SJCRH30 (cell line): ENCODE results near the gene ACTN1. TPM values are rescaled to one million over a fixed set of nuclear protein-coding genes. Genes with fewer than 3 reads are reported as not detected.
A peak's percentile ranks its signal among the peaks of the same experiment; 100 is the strongest.

Source experiments
- DNase-seq, 2 experiments: peaks; one replicate each; pipeline ENCODE4 v3.0.0-alpha.2; 2015 to 2020
- H3K27ac ChIP-seq: fragments of 250-450 bp; sonication (Bioruptor Pico); 2 replicates; pipeline ENCODE4 v1.5.1; 2020; ENCODE audit warnings: mild to moderate bottlenecking, moderate library complexity
- H3K27me3 ChIP-seq: fragments of 250-450 bp; sonication (Bioruptor Pico); 2 replicates; pipeline ENCODE4 v1.5.1; 2020; ENCODE audit warnings: mild to moderate bottlenecking, moderate library complexity
- H3K36me3 ChIP-seq: fragments of 250-450 bp; sonication (Bioruptor Pico); 2 replicates; pipeline ENCODE4 v1.5.1; 2020; ENCODE audit warnings: mild to moderate bottlenecking, moderate library complexity
- H3K4me1 ChIP-seq: fragments of 250-450 bp; sonication (Bioruptor Pico); 2 replicates; pipeline ENCODE4 v1.5.1; 2020; ENCODE audit warnings: mild to moderate bottlenecking, moderate library complexity
- H3K4me3 ChIP-seq: fragments of 250-450 bp; sonication (Bioruptor Pico); 2 replicates; pipeline ENCODE4 v1.5.1; 2020; ENCODE audit warnings: mild to moderate bottlenecking, moderate library complexity
- H3K9me3 ChIP-seq: fragments of 250-450 bp; sonication (Bioruptor Pico); replicated peaks from 2 replicates; pipeline ENCODE4 v1.5.1; 2020; ENCODE audit warnings: mild to moderate bottlenecking, moderate library complexity
- total RNA-seq: library from RNA; depleted of rRNA; stranded (reverse); fragments of >200 nt; shearing (Covaris generic); gene quantifications from 2 replicates; pipeline ENCODE4 v1.2.3, GENCODE V29; 2014

Gene ACTN1
- total RNA-seq, 1 experiment from 2014 or later: 101 TPM

DNA sequence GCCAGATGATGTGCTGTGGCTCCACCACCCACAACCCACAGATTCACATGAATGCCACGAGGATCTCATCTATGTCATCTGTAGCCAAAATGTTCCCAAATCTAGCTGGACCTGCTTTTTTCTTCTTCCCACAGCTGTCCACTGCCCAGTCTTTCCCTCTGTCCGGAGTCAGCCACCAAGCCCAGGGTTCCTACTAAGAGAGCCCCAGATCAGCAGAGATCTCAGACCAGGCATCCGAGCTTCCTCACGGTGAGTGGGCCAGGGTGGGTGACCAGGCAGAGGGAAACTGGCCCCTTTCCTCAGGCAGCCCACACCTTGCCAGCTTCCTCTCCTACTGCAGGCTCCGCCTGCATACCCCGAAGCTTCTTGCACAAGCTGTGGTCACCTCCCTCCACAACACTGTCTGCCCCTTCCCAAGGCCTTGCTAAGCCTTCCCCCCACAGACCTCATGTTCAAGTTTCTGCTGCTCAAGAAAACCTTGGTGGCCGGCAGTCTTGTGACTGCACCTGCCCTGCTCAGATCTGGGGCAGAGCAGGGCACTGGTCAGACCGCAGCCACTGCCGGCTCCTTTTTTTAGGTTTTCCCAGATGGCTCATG, 81.4 kb downstream of the ACTN1 start:
- Histone ChIP-seq H3K4me1 (no peaks in the 10 kb centered on the region), H3K36me3 (peaks cover 41% of the 10 kb centered on the region), H3K9me3 (no peaks in the 10 kb centered on the region), H3K27ac (no peak overlapping the region), H3K4me3 (no peak overlapping the region), H3K27me3 (no peaks in the 10 kb centered on the region)
- DNase-seq: no peak

DNA sequence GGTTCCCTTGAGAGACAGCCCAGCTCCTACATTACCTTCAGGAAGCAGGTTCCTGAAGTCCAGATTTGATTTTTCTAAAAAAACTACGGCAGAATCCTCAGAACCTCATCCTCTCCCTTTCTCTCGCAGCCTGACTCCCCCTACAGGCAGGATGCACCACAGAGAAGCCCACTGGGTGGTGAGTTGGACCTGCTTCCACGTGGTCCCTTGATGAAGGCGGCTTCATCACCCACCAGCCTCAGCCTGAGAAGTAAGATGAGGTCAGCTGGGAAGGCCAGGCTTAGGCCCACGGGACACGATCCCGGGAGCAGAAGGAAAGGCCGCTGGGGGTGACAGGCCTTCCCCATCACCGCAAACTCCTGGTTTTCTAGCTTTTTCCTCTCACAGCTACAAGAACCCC, 83.0 kb downstream of the ACTN1 start:
- DNase-seq: no peak
- Histone ChIP-seq H3K4me3 (no peak overlapping the region), H3K27ac (no peak overlapping the region), H3K4me1 (no peaks in the 10 kb centered on the region), H3K27me3 (no peaks in the 10 kb centered on the region), H3K36me3 (peaks cover 37% of the 10 kb centered on the region), H3K9me3 (no peaks in the 10 kb centered on the region)

DNA sequence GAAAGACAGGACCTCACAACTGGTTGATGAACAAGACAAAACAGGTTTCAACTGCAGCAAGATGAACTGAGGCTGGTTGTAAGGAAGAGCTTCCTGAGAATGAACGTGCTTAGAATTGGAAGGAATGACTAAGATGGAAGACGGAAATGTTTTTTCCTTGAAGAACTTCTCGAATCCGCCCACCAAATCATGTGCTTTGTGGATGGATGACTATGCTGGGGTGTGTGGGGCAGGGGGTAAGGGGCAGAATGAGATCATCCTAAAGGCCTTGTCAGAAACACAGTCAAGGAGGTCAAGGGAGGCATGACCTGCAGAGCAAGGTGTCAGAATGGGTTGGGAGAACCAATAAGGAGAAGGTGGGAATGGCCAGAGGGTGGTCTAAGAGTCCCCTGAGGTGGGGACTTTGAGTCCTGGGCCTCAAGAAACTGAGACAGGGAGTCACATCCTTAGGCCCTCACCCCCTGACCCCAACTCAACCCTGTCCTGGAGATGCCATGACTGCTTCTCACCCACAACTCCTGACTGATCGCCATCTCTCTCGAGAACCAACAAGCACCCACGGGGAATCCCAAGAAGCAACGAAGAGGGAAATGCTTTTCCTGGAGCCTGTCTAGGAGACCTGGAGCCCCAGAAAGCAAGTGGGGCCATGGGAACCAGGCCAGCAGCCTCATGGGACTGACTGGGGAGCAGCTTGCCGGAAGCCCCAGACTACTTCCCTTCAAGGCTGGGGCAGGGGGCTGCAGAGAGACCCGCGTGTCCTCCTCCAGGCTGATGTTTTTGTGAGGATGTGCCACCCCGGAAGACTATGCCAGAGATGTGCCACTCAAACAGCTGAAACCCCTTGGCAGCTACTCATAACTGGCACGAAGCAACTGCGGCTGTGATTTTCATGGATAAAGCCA, 84.0 kb downstream of the ACTN1 start:
- H3K4me3 ChIP-seq: no peak overlapping the region
- peaks cover 37% of the 10 kb centered on the region for H3K36me3 ChIP-seq
- no peak for DNase-seq
- H3K4me1 ChIP-seq: no peaks in the 10 kb centered on the region
- H3K9me3 ChIP-seq: no peaks in the 10 kb centered on the region
- no peaks in the 10 kb centered on the region for H3K27me3 ChIP-seq
- no peak overlapping the region for H3K27ac ChIP-seq

DNA sequence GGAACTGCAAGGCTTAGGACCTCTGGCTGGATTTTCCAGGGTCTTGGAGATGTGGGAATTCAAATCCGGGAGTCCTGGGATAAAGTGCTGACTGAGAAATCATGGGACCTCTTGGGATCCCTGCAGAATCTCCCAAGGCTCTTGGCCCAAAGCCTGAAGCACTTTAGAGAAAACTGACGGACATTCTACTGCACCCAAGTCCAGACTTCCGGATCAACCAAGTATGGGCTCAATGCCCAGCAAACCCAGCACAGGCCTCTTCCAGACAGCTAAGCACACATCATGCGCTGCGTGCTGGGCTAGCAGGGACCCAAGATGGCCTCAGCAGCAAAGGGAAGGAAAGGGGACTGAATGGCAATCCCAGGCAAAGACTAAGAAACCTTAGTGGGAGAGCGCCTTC, 85.0 kb downstream of the ACTN1 start:
- no peak for DNase-seq

DNA sequence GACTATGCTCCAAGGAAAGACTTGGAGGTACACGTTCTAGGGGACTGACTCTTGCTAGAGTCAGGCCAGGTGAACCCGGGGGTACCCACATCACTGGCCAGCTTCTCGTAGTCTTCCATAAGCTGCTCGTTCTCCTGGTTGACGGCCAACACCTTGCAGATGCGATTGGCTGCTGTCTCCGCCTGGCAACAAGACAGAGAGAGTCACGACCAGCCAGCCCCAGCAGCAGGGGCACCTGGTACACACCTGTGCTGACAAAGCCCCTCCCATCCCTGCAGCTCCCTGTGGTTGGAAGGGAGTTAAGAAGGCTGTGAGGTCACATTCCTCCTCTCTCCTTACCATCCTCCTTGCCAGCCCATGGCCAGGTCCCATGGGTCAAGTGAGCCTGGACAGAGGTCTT, 85.5 kb downstream of the ACTN1 start:
- Histone ChIP-seq H3K27me3 (no peaks in the 10 kb centered on the region), H3K27ac (no peak overlapping the region), H3K9me3 (no peaks in the 10 kb centered on the region), H3K4me3 (no peak overlapping the region), H3K4me1 (no peaks in the 10 kb centered on the region), H3K36me3 (peaks cover 44% of the 10 kb centered on the region)
- no peak for DNase-seq

More for the DNA sequence above, 85.0 kb downstream of the ACTN1 start:
- Histone ChIP-seq H3K36me3 (peaks cover 38% of the 10 kb centered on the region), H3K9me3 (no peaks in the 10 kb centered on the region), H3K27ac (no peak overlapping the region), H3K27me3 (no peaks in the 10 kb centered on the region), H3K4me1 (no peaks in the 10 kb centered on the region), H3K4me3 (no peak overlapping the region)

DNA sequence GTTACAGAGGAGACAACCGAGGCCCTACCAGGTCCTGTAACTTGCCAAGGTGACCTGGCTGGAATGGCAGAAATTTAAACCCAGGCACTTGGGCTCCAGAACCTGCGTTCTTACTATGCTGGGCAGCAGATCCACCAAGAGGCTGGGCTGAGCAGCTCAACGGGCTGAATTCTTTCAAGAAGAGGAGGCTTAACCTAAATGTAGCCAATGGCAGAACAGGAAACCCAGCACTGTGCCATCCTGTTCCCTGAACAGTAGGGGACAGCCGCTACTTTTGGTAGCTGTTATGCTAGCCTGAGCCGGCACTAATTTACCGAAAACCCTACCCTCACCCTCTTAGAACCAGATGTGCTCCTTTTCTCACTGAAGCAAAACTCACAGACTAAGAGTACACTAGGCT, 86.1 kb downstream of the ACTN1 start:
- DNase-seq: no peak
- Histone ChIP-seq H3K27ac (no peak overlapping the region), H3K4me1 (no peaks in the 10 kb centered on the region), H3K4me3 (no peak overlapping the region), H3K9me3 (no peaks in the 10 kb centered on the region), H3K27me3 (no peaks in the 10 kb centered on the region), H3K36me3 (peaks cover 49% of the 10 kb centered on the region)

DNA sequence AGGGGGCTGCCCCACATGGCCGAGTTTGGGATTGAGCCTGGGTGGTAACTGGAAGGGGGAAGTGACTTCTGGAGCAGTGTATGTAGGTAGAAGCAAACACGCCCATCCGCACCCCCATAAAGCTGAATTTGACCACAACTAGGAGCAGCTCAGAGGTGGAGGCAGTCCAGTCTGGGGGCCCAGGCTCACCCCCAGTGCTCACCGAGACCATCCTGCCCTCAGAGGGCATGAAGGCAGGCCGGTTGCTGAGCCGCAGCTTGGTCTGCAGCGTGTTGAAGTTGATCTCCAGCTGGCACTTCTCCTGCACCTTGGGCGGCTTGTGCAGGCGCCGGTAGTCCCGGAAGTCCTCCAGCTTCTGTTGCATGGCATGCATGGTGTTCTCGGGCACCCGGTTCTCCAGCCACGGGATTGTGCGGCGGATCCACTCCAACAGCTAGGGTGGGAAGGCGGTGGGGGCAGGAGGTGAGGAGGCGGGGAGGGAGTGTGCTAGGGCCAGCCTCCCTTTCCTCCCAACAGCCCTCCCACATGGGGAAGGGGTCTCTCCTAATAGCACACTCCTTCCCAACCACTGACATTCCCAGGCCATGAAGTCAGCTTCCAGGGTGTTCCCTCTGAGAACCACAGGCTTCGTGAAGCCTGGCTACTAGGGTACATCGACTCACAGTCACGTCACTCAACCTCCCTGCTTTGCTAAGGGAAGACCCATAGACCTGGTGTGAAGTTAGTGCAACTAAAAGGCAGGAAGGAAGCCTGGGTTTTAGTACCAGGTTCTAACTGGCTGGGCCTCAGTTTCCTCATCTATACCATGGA, 87.0 kb downstream of the ACTN1 start:
- no peak overlapping the region for H3K4me3 ChIP-seq
- H3K36me3 ChIP-seq: peaks cover 47% of the 10 kb centered on the region
- no peaks in the 10 kb centered on the region for H3K27me3 ChIP-seq
- no peaks in the 10 kb centered on the region for H3K9me3 ChIP-seq
- DNase-seq: no peak
- no peak overlapping the region for H3K27ac ChIP-seq
- no peaks in the 10 kb centered on the region for H3K4me1 ChIP-seq

DNA sequence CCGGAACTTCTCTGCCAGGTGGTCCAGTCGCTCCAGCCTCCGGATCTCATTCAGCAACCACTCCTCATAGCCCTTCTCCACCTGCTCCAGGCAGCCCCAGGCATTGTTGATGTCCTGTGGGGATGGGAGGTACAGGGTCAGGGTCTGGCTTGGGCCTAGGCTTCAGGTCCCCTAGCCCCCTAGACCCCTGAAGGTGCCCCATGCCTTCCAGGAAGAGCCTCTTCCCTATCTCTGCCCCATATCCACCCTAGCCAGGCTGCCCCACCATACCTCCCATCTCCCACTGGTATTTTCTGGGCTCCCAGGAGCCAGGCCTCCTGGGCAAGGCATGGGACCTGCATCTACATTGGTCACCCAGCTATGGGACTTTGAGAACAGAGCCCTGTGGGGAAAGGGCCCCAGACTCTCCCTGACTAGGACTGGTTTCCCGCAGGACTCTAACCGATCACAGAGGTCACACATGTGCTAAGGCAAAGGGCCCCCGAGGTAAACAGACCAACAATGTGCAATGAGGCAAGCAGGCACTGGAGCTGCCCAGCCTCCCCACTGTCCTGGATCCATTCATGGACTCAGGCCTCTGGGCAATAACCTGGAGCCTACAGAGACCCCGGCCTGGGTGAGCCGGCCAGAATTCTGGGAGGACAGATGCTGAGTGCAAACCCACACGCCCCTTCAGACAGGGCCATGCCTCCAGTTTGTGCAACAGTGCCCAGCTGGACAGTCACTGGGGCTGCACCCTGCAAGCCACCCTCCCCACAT, 88.8 kb downstream of the ACTN1 start:
- Histone ChIP-seq H3K4me1 (no peaks in the 10 kb centered on the region), H3K36me3 (peaks cover 52% of the 10 kb centered on the region), H3K9me3 (no peaks in the 10 kb centered on the region), H3K27ac (no peak overlapping the region), H3K4me3 (no peak overlapping the region), H3K27me3 (no peaks in the 10 kb centered on the region)
- no peak for DNase-seq

DNA sequence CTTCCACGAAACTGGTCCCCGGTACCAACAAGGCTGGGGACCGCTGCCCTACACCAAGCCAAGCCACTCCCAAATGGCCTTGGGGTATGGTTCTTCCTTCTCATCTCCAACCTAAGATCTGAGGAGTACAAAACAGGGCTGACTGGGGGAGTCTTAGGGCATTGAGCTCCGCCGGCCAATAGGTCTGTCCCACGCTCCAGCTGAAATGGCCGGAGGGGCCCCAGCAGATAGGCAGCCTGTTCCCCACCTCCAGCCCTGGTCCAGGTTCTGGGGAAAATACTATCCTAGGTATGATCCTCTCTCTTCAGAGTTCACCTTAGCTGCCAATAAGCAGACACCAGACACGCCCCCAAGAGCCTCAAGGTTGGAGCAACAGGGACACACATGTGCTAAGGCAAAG, 90.2 kb downstream of the ACTN1 start:
- H3K27ac ChIP-seq: no peak overlapping the region
- H3K4me3 ChIP-seq: no peak overlapping the region
- H3K36me3 ChIP-seq: peaks cover 59% of the 10 kb centered on the region
- no peaks in the 10 kb centered on the region for H3K27me3 ChIP-seq
- H3K4me1 ChIP-seq: no peaks in the 10 kb centered on the region
- H3K9me3 ChIP-seq: no peaks in the 10 kb centered on the region
- no peak for DNase-seq

DNA sequence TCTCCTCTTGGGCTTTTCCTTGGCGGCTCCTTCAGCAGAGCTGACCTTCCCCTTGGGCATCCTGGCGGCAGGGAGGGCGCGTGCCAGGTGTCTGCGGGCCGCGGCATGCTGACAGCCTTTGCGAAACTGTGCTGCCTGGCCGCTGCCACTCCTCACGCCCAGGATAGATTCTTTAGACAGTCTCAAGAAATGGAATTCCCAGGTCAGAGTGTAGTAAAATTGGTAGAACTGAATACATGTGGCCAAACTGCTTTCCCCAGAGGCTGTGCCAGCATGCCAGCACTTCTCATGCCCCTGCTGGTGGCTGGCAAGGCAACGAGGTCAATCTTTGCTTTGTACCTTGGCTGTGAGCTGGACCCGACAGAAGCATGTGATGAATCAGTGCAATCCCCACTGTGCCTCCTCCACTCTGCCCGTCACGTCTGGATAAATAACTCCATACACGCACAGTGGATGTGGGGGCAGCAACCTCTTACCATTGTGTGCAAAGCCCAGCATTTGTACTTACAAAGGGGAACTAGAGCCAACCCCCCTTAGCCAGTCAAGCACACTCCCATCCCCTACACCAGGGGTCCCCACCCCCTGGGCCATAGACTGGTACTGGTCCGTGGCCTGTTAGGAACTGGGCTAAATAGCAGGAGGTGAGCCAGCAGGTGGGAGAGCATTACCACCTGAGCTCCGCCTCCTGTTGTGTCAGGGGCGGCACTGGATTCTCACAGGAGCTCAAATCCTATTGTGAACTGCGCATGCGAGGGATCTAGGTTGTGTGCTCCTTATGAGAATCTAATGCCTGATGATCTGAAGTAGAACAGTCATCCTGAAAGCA, 90.9 kb downstream of the ACTN1 start:
- no peak overlapping the region for H3K4me3 ChIP-seq

DNA sequence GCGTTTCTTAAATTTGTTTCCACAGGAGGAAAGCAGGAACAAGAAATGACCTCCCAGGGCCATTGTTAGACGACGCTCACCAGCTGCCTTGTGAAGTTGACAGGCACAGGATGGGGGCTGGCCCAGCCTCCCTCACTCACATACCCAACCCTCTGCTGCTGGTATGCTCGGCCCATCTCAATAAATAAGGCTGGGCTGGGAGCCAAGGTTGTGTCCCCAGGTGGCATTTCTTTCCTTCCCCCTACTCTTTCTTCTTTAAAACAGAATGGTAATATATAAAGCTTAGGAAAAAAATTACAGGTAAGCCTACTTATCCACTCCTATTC, 93.0 kb downstream of the ACTN1 start:
- peak in 1 of 2 experiments; percentile 21 for DNase-seq
- Histone ChIP-seq H3K27ac (no peak overlapping the region), H3K36me3 (peaks cover 72% of the 10 kb centered on the region)

More for the DNA sequence above, 90.9 kb downstream of the ACTN1 start:
- H3K9me3 ChIP-seq: no peaks in the 10 kb centered on the region
- H3K27ac ChIP-seq: no peak overlapping the region
- H3K4me1 ChIP-seq: no peaks in the 10 kb centered on the region
- peaks cover 65% of the 10 kb centered on the region for H3K36me3 ChIP-seq
- no peak for DNase-seq
- H3K27me3 ChIP-seq: no peaks in the 10 kb centered on the region

DNA sequence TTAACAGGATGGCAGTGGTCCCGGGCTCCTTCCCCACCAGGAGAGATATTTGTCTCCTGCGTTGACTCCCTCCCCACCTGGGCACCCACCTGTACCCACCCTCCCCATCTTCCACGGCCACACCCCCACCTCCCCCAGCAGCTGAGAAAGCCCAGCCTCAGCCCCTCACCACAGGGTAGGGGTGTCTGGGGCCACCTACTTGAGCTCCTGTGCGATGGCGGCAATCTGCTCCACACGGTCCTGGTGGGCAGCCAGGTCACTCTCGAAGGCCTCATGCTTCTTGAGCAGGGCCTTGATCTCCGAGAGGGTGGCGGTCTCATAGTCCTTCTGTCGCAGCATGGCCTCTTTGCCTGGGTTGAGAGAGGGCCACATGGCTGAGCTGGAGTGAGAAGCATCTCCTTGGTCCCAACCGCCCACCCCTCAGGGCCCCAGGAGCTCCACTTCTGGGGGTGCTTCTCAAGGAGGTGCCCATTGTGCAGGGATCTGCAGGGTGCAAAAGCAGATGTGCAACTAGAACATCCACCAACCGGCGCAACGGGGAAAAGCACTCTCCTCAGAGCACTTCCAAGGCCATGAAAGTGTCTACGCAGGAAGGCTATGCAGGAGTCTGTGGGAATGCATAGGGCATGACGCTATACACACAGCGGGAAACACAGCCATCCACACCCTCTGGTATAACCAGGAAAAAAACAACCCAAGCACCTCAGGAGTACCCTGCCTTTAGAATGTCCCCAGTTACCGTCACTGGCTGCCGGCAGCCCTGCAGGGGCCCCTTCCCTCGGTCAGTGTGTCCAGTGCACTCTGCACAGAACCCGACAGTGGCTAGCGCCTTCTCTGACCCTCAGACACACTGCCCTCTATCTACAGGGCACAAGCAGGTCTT, 93.6 kb downstream of the ACTN1 start:
- H3K27me3 ChIP-seq: no peaks in the 10 kb centered on the region
- peaks cover 74% of the 10 kb centered on the region for H3K36me3 ChIP-seq
- no peak overlapping the region for H3K27ac ChIP-seq
- H3K4me1 ChIP-seq: no peaks in the 10 kb centered on the region
- no peak for DNase-seq
- H3K9me3 ChIP-seq: no peaks in the 10 kb centered on the region
- no peak overlapping the region for H3K4me3 ChIP-seq

More for the DNA sequence above, 93.0 kb downstream of the ACTN1 start:
- Histone ChIP-seq H3K27me3 (no peaks in the 10 kb centered on the region), H3K9me3 (no peaks in the 10 kb centered on the region), H3K4me1 (no peaks in the 10 kb centered on the region), H3K4me3 (no peak overlapping the region)
